GM12864 (cell line): ENCODE results near the gene P2RY8.
"Not testable (repeated sequence)": the region's sequence is repeated elsewhere in the genome, so short reads cannot be mapped to it uniquely, and the experiment has no call there.

ENCODE experiments used
- DNase-seq: peaks from one replicate; pipeline ENCODE4 v3.0.0-alpha.2; 2011; ENCODE audit warnings: low read depth
- H3K4me3 ChIP-seq: 2 replicates; pipeline ENCODE4 v1.5.1; 2011; ENCODE audit warnings: mild to moderate bottlenecking, low read depth, low read length, control low read depth
- TF ChIP-seq, protein P1 (sequence below): IDR thresholded peaks from 2 replicates; pipeline ENCODE4 v1.5.1; 2011; ENCODE audit warnings: low read depth, mild to moderate bottlenecking, moderate library complexity, low read length, control low read depth, inconsistent platforms; ENCODE audit errors: missing control alignments

The P2RY8 gene

DNA sequence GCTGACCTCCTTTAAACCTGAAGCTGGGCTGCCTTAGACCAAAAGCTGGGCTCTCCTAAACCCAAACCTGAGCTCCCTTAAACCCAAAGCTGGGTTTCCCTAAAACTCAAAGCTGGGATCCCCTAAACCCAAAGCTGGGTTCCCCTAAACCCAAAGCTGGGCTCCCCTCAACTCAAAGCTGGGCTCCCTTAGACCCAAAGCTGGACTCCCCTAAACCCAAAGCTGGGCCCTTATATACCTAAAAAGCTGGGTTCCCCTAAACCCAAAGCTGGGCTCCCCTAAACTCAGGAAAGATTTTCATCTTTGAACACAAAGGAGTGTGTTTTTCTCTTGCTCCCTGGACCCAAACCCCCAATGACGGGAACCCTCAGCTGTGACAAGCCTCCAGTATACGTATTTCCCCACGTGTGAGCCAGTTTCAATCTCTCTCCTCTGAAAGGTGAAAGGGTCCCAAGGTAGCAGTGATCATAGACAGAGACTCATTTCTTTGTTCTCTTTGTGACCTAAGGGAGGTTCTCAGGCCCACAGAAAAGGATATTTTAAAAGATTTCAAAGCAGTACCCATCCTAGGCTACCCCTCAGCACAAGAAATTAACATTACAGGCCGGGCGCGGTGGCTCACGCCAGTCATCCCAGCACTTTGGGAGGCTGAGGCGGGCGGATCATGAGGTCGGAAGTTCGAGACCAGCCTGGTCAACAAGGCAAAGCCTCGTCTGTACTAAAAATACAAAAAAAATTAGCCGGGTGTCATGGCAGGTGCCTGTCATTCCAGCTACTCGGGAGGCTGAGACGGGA, 52.9 kb downstream of the P2RY8 start:
- peak; percentile 83 for DNase-seq
- no peak overlapping the region; the same call in 1 of the 2 replicates for H3K4me3 ChIP-seq
- TF ChIP-seq, protein P1, sequence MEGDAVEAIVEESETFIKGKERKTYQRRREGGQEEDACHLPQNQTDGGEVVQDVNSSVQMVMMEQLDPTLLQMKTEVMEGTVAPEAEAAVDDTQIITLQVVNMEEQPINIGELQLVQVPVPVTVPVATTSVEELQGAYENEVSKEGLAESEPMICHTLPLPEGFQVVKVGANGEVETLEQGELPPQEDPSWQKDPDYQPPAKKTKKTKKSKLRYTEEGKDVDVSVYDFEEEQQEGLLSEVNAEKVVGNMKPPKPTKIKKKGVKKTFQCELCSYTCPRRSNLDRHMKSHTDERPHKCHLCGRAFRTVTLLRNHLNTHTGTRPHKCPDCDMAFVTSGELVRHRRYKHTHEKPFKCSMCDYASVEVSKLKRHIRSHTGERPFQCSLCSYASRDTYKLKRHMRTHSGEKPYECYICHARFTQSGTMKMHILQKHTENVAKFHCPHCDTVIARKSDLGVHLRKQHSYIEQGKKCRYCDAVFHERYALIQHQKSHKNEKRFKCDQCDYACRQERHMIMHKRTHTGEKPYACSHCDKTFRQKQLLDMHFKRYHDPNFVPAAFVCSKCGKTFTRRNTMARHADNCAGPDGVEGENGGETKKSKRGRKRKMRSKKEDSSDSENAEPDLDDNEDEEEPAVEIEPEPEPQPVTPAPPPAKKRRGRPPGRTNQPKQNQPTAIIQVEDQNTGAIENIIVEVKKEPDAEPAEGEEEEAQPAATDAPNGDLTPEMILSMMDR: no peak

DNA sequence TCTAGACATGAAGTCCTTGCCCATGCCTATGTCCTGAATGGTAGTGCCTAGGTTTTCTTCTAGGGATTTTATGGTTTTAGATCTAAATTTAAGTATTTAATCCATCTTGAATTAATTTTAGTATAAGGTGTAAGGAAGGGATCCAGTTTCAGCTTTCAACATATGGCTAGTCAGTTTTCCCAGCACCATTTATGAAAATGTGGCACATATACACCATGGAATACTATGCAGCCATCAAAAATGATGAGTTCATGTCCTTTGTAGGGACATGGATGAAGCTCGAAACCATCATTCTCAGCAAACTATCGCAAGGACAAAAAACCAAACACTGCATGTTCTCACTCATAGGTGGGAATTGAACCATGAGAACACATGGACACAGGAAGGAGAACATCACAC, 54.5 kb downstream of the P2RY8 start:
- not testable (repeated sequence) for H3K4me3 ChIP-seq, DNase-seq

DNA sequence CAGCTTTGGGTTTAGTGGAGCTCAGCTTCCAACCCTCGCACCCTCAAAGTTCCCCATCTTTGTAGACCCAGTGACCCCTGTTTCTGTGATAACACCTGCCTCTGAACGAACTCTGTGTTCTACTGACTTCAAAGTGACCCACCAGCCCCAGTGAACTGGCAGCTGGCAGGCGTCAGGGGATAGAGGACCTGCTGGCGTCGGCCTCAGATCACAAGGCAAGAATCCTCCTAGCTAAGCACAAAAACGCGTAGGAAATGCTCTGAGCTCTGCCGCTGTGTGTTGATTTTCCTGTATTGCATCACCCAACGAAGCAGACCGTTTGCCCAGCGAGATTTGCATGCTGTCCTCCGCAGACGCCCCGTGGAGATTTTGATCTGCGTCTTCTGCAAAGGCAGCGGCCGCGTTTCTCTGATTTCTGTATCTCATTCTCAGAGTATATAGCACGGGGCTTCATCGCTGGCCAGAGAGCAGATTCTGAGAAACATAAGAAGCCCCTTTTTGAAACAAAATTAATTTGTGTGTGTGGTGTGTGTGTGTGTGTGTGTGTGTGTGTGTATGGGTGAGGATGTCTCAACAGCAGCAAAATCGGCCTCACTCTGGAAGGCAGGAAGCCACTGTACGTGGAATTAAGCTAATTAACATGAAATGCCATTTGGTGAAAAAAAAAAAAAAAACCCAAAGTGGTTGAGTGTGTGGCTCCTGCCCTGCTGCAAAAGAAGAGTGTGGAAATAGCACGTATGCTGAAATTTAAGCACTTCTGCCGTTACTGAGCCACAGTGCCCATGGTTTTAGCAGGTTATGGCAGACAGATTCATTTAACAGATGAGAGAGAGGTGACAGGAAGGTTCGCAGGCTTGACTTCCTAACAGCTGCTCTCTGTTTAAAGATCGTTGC, 55.1 kb downstream of the P2RY8 start:
- peak overlapping the region; percentile 26 for H3K4me3 ChIP-seq
- TF ChIP-seq, protein P1: peak; percentile 28
- DNase-seq: peak; percentile 93

DNA sequence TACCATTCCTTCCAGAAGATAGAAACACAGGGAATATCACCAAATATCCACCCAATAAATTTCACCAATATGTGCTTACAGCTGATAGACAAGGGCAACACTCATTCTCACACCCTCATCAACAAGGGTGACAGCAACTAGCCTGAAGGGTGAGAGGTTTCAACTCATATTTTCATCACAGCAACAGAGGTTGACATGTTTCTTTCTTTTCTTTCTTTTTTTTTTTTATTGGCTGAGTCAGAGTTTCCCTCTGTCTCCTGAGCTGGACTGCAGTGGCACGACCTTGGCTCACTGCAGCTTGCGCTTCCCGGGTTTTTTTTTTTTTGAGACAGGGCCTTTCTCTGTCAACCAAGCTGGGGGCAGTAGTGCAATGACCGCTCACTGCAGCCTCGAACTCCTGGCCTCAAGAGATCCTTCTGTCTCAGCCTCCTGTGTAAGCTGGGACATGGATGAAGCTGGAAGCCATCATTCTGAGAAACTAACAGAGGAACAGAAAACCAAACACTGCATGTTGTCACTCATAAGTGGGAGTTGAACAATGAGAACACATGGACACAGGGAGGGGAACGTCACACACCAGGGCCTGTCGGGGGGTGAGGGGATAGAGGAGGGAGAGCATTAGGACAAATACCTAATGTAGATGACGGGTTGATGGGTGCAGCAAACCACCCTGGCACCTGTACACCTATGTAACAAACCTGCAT, 56.8 kb downstream of the P2RY8 start:
- no peak overlapping the region for H3K4me3 ChIP-seq
- no peak for DNase-seq
- TF ChIP-seq, protein P1: no peak

DNA sequence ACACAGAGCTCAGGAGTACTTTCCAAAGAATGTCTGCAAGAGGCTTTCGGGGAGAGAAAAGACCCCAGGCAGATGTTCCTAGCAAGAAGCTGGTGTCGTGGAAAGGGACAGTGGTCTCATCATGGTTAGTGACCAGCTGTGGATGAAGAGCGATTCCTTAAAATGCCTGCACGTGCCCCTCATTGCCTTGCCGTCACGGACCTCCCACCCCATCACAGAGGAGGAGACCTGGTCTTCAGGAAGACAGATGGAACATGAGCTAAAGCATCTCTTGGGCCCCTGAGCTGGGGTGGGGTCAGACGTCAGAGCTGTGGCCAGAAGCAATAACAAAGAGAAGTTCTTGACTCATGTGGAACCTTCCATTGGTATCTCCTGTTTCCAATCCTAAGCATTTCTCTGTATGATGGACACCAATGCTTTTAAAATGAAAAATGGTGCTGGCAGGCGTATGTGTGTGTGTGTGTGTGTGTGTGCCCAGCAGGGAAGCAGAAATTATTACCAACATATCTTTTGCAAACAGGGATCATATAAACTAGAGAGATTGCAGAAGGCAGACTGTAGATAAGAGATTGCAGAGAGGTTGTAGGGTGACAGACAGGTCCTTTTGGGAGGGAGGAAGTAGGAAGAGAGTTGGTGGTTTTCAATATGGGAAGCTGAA, 59.1 kb downstream of the P2RY8 start:
- no peak overlapping the region for H3K4me3 ChIP-seq
- no peak for DNase-seq
- TF ChIP-seq, protein P1: no peak

DNA sequence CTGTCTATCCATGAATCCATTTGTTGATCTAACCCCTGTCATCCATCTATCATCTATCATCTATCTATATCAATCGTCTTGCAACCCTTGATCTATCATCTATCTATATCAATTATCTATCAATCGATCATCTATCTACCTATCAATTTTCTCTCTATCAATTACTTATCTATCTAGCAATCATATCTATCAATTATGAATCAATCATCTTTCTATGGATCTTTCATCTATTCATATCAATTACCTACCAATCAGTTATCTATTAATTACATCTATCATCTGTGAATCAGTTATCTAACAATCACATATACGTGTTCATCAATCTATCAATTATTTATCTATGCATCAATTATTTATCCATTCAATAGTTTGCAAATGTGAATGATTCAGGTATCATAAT, 59.8 kb downstream of the P2RY8 start:
- no peak overlapping the region for H3K4me3 ChIP-seq
- DNase-seq: no peak
- TF ChIP-seq, protein P1: no peak
